KMS-11 (cell line): ENCODE results near the gene GPR17.

Source experiments
- H2AFZ ChIP-seq: fragments of 200-600 bp; sonication (generic); 2 replicates; pipeline ENCODE4 v1.6.1; 2016; ENCODE audit warnings: antibody characterized with exemption, mixed run types, low read depth
- H3K27ac ChIP-seq: fragments of 200-600 bp; sonication (generic); 2 replicates; pipeline ENCODE4 v1.6.1; 2016; ENCODE audit warnings: mild to moderate bottlenecking, mixed run types
- H3K27me3 ChIP-seq: fragments of 200-600 bp; sonication (generic); 2 replicates; pipeline ENCODE4 v1.6.1; 2017; ENCODE audit warnings: mild to moderate bottlenecking, low read depth, mixed run types, moderate library complexity; ENCODE audit not compliant: insufficient read depth
- H3K36me3 ChIP-seq: fragments of 200-600 bp; sonication (generic); 2 replicates; pipeline ENCODE4 v1.6.1; 2017; ENCODE audit warnings: mild to moderate bottlenecking, mixed run types; ENCODE audit not compliant: insufficient read depth
- H3K4me1 ChIP-seq: fragments of 200-600 bp; sonication (generic); 2 replicates; pipeline ENCODE4 v1.6.1; 2016; ENCODE audit warnings: mild to moderate bottlenecking, low read depth, mixed run types; ENCODE audit not compliant: poor library complexity, severe bottlenecking
- H3K4me2 ChIP-seq: fragments of 200-600 bp; sonication (generic); 2 replicates; pipeline ENCODE4 v1.7.0; 2016; ENCODE audit warnings: mild to moderate bottlenecking, mixed run types
- H3K4me3 ChIP-seq: fragments of 200-600 bp; sonication (generic); IDR thresholded peaks from 2 replicates; pipeline ENCODE4 v1.6.1; 2017; ENCODE audit warnings: low read depth, low read length, mixed read lengths; ENCODE audit not compliant: insufficient read depth
- H3K79me2 ChIP-seq: fragments of 200-600 bp; sonication (generic); 2 replicates; pipeline ENCODE4 v1.6.1; 2016; ENCODE audit warnings: low read depth, mixed run types; ENCODE audit not compliant: insufficient read depth
- H3K9ac ChIP-seq: fragments of 200-600 bp; sonication (generic); 2 replicates; pipeline ENCODE4 v1.6.1; 2016; ENCODE audit warnings: mild to moderate bottlenecking, mixed run types
- H4K20me1 ChIP-seq: fragments of 200-600 bp; sonication (generic); 2 replicates; pipeline ENCODE4 v1.6.1; 2016; ENCODE audit warnings: mild to moderate bottlenecking, mixed run types; ENCODE audit not compliant: insufficient read depth
- TF ChIP-seq, protein P1 (sequence below): fragments of 200-600 bp; sonication (generic); conservative IDR thresholded peaks from 2 replicates; pipeline ENCODE4 v1.6.1; 2017; ENCODE audit warnings: low read depth, mild to moderate bottlenecking, antibody characterized with exemption, low read length, moderate library complexity, mixed read lengths

GPR17 gene

DNA sequence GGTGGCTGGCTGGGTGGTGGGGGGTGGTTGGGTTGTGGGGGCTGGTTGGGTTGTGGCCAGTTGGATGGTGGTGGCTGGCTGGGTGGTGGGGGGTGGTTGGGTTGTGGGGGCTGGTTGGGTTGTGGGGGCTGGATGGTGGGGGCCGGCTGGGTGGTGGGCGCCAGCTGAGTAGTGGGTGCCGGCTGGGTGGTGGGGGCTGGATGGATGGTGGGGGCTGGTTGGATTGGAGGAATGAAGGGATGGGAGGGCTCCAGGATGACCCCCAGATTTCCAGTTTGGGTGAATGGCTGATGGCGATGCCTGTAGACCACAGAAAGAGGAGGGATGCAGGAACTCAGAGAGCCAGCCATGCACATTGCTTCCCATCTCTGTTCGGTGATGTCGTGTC is 26.8 kb upstream of the GPR17 start:
- no peak overlapping the region for H3K4me3 ChIP-seq
- H3K79me2 ChIP-seq, result no peaks in the 10 kb centered on the region
- H3K36me3 ChIP-seq, result no peaks in the 10 kb centered on the region
- no peaks in the 10 kb centered on the region for H4K20me1 ChIP-seq
- H3K4me2 ChIP-seq, result no peak overlapping the region
- H3K4me1 ChIP-seq, result no peaks in the 10 kb centered on the region
- TF ChIP-seq, protein P1, sequence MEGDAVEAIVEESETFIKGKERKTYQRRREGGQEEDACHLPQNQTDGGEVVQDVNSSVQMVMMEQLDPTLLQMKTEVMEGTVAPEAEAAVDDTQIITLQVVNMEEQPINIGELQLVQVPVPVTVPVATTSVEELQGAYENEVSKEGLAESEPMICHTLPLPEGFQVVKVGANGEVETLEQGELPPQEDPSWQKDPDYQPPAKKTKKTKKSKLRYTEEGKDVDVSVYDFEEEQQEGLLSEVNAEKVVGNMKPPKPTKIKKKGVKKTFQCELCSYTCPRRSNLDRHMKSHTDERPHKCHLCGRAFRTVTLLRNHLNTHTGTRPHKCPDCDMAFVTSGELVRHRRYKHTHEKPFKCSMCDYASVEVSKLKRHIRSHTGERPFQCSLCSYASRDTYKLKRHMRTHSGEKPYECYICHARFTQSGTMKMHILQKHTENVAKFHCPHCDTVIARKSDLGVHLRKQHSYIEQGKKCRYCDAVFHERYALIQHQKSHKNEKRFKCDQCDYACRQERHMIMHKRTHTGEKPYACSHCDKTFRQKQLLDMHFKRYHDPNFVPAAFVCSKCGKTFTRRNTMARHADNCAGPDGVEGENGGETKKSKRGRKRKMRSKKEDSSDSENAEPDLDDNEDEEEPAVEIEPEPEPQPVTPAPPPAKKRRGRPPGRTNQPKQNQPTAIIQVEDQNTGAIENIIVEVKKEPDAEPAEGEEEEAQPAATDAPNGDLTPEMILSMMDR, result no peak
- no peak overlapping the region for H3K9ac ChIP-seq
- no peaks in the 10 kb centered on the region for H3K27me3 ChIP-seq
- no peak overlapping the region for H3K27ac ChIP-seq
- H2AFZ ChIP-seq, result no peak overlapping the region

DNA sequence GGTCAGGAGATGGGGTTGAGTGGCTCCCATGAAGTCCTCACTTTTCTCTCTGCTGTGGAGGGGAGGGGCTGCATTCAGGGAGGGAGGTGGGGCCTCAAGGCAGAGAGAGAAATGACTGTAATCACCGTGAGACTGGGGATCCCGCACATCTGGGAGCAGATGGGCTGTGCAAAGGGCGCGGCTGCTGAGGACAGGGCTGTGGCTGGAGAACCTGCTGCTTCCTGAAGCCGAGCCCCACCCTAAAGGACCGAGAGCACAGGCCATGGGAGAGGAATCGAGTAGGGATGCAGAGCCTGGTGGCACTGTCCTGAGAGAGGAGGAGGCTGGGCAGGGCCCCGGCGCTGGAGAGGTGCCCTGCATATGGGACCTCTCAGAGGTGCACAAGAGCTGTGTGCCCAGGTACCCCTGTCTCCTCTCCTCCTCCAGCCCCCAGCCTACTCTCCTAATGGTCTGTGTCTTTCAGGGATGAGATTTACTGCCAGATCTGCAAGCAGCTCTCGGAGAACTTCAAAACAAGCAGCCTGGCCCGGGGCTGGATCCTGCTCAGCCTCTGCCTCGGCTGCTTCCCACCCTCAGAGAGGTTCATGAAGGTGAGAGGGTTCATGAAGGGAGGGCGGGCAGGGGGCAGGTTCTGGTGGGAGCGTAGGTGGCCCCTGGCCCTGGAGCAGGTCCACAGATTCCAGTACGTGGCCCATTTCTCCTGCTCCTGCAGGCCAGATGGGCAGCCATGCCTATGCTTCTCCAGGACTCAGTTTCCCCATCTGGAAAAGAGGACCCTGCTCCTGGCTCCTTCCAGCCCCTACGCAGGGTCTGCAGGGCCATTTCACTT is 25.9 kb upstream of the GPR17 start:
- Histone ChIP-seq H3K4me1 (no peaks in the 10 kb centered on the region), H4K20me1 (no peaks in the 10 kb centered on the region), H2AFZ (no peak overlapping the region), H3K79me2 (no peaks in the 10 kb centered on the region), H3K27me3 (no peaks in the 10 kb centered on the region), H3K36me3 (no peaks in the 10 kb centered on the region), H3K27ac (no peak overlapping the region), H3K4me3 (no peak overlapping the region), H3K9ac (no peak overlapping the region), H3K4me2 (no peak overlapping the region)
- TF ChIP-seq, protein P1, result no peak

DNA sequence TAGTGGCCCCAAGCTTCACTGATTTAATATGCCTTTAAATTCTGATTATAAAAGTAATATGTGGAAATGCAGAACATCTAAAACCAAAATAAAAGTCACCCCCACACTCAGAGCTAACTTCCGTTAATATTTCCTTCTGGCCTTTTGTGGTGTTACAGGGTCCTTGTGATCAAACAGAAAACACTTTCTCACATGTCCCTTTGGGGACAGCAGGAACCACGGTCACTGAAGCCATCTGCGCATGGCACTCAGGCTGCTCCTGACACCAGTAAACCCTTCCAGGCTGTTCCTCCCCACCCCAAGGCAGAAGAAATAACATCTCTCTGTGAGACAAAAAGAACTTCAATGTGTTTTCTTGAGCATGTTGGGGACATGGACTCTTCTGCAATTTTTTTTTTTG is 25.1 kb upstream of the GPR17 start:
- no peak overlapping the region for H2AFZ ChIP-seq
- TF ChIP-seq, protein P1, result no peak
- no peak overlapping the region for H3K4me2 ChIP-seq
- H3K4me3 ChIP-seq, result no peak overlapping the region
- H3K9ac ChIP-seq, result no peak overlapping the region
- H3K4me1 ChIP-seq, result no peaks in the 10 kb centered on the region
- no peaks in the 10 kb centered on the region for H3K36me3 ChIP-seq
- H3K27me3 ChIP-seq, result no peaks in the 10 kb centered on the region; the same call in 1 of the 2 replicates
- H3K79me2 ChIP-seq, result no peaks in the 10 kb centered on the region
- no peaks in the 10 kb centered on the region for H4K20me1 ChIP-seq
- no peak overlapping the region for H3K27ac ChIP-seq

DNA sequence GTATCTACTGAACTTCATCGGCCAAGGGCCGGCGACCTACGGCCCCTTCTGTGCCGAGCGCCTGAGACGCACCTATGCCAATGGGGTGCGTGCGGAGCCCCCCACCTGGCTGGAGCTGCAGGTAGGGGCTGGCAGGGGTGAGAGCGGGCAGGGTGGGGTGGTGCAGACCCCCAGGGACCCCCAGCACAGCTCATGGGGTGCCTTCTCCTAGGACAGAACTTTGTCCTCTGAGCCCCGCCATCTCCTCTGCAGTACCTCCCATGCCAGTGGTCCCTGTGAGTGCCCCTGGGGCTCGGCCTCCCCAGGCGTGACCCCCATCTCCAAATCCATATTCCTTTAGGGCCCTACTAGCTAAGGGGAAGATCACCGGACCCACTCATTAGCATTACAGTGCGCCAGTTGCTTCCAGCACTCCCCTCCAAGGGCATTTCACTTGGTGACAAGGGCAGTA is 23.9 kb upstream of the GPR17 start:
- H3K4me2 ChIP-seq, result no peak overlapping the region
- no peak overlapping the region for H2AFZ ChIP-seq
- TF ChIP-seq, protein P1, result no peak
- no peaks in the 10 kb centered on the region for H3K36me3 ChIP-seq
- no peak overlapping the region for H3K27ac ChIP-seq
- H3K9ac ChIP-seq, result no peak overlapping the region
- no peak overlapping the region for H3K4me3 ChIP-seq
- no peaks in the 10 kb centered on the region for H3K79me2 ChIP-seq
- no peaks in the 10 kb centered on the region for H4K20me1 ChIP-seq
- H3K27me3 ChIP-seq, result no peaks in the 10 kb centered on the region; the same call in 1 of the 2 replicates
- no peaks in the 10 kb centered on the region for H3K4me1 ChIP-seq
